ENCODE measurements around the gene FRMD8. TPM values are rescaled to one million over a fixed set of nuclear protein-coding genes. Genes with fewer than 3 reads are reported as not detected.

Gene FRMD8
- total RNA-seq, 4 donors from 2014 or later = 32.5 to 44.7 (median 40.3) TPM

DNA sequence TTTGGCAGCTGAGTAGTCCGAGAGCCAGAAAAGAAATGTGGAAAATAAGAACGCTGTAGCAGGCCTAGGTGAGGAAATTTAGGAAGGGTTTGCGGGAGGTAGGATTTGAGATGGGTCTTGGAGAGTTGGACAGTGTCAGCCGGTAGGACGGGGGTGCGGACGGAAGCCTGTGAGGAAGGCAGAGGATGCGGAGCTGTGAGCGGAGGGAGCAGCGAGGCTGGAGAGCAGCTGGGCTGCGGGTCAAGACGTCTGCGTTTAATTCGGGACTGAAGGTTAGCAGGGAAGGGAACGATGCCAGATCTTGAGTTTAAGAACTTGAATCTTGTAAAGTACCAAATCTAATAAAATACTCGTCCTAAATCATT, 32.6 kb upstream of the FRMD8 start:
- TF ChIP-seq, protein P1, sequence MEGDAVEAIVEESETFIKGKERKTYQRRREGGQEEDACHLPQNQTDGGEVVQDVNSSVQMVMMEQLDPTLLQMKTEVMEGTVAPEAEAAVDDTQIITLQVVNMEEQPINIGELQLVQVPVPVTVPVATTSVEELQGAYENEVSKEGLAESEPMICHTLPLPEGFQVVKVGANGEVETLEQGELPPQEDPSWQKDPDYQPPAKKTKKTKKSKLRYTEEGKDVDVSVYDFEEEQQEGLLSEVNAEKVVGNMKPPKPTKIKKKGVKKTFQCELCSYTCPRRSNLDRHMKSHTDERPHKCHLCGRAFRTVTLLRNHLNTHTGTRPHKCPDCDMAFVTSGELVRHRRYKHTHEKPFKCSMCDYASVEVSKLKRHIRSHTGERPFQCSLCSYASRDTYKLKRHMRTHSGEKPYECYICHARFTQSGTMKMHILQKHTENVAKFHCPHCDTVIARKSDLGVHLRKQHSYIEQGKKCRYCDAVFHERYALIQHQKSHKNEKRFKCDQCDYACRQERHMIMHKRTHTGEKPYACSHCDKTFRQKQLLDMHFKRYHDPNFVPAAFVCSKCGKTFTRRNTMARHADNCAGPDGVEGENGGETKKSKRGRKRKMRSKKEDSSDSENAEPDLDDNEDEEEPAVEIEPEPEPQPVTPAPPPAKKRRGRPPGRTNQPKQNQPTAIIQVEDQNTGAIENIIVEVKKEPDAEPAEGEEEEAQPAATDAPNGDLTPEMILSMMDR (IDR thresholded peaks at IDR 0.05; ENCODE audit: low read depth) = no peak

DNA sequence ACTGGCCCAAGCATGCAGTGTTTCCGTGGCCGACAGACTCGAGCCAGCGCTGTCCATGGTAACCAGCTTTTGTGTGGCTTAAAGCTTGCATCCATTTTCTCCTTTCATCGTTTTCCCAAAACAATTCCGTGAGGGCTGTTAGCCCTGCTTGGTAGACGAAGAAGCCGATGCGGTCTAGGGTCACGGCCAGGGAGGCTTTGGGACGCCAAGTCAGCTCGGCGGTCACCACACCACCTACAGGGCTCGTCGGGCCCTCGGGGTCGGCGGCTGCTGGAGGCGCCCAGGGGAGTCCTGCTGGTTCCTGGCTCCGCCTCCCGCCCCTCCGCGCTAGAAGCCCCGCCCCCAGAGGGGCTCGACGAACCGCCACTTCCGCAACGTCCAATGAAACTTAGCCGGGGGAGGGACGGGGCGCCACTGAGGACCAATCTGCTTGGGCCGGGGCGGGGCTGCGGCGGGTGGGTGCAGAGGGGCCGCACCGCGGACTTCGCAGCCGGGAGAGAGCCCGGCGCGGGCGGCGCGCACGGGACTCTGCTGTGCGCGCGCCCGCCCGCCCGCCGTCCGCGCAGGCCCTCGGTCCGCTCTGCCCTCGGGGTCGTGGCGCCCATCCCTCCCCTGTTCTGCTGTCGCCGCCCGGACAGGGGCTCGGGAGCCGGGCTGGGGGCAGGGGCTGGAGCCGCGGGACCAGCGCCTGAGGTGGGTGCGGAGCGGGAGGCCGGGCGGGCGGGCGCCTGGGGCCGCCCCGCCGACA, 32.0 kb upstream of the FRMD8 start, which contains the start of gene TIGD3:
Gene TIGD3, plus strand, starts transcription at position 487 of the 748 bp plus-strand sequence. CDS start 1,058 bp downstream, outside the sequence.
- TF ChIP-seq, protein P1 (IDR thresholded peaks at IDR 0.05; ENCODE audit: low read depth) = no peak

DNA sequence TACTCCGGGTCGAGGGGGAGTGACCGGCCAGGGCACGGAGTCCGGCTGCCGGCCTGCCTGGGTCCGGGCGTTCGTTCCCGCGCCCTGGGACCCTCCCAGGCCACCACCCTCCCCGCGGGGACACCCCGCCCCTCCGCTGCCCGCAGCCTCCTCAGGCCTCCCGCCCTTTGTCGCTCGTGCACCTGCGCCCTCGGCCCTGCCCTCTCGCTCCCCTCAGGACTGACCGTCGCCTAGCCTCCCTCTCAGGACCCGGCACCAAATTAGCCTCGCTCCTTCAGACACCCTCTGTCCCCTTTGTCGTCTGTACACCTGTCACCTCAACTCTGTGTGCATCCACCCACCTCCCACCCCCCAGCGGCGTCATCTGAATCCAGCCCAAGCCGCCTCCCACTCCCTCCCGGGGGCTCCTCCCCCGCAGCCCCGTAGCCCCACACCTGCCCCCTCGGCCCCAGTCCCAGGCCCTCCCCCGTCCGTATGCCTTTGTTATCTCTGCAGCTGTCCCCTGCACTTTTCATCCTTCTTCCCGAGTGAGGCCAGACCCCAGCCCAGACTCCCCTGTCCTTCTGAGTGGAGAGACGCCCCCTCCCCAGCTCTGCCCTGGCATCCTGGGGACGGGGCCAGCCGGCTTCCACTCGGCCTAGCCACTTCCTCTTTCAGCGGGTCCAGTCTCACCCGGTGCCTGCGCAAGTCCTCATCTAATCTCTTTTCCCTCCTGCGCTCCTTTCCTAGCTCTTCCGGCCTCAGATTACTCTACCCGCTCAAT, 31.2 kb upstream of the FRMD8 start:
- TF ChIP-seq, protein P1 (IDR thresholded peaks at IDR 0.05; ENCODE audit: low read depth) = no peak

DNA sequence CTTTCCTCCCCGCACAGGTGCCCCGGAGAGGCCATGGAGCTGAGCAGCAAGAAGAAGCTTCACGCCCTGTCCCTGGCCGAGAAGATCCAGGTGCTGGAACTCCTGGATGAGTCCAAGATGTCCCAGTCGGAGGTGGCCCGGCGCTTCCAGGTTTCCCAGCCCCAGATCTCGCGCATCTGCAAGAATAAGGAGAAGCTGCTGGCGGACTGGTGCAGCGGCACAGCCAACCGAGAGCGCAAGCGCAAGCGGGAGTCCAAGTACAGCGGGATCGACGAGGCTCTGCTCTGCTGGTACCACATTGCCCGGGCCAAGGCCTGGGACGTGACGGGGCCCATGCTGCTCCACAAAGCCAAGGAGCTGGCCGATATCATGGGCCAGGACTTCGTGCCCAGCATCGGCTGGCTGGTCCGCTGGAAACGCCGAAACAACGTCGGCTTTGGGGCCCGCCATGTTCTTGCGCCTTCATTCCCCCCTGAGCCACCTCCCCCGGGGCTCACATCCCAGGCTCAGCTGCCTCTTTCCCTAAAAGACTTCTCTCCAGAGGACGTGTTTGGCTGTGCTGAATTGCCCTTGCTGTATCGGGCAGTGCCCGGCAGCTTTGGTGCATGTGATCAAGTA, 30.6 kb upstream of the FRMD8 start:
- TF ChIP-seq, protein P1 (IDR thresholded peaks at IDR 0.05; ENCODE audit: low read depth) = no peak

DNA sequence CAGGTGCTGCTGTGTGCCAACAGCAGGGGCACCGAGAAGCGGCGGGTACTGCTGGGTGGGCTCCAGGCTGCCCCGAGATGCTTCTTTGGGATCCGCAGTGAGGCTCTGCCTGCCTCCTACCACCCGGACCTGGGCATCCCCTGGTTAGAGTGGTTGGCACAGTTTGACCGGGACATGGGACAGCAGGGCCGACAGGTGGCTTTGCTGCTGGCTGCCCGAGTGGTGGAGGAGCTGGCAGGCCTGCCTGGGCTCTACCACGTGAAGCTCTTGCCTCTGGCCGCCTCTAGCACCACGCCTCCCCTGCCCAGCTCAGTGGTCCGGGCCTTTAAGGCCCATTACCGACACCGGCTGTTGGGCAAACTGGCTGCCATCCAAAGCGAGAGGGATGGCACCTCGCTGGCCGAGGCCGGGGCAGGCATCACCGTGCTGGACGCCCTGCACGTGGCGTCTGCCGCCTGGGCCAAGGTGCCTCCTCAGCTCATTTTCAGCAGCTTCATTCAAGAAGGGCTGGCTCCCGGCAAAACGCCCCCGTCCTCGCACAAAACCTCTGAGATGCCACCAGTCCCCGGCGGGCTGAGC, 30.0 kb upstream of the FRMD8 start:
- TF ChIP-seq, protein P1 (IDR thresholded peaks at IDR 0.05; ENCODE audit: low read depth) = no peak

DNA sequence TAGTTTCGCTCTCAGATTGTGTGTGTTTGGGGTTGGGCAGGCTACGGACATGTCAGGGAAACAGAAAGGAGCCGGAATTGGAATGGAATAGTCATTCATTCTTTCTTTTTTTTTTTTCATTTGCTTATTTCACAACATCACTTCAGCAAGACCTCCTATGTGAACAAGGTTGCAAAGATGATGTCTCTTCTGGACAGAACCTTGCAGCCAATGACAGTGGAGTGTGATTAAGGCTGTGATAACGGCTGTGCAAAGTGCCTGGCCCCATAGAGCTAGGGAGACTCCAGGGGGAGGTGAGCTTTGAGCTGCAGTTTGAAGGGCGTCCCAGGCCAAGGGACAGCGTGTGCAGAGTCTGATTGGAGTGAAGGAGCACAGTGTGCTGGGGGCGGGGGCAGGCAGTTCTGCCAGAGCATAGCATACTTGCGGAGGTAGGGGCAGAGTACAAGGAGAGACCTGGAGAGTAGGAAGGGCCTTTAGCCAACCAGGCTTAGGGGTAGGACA, 28.5 kb upstream of the FRMD8 start:
- TF ChIP-seq, protein P1 (IDR thresholded peaks at IDR 0.05; ENCODE audit: low read depth) = no peak
